Trophoblast cell (in vitro differentiated cells and primary cell): ENCODE results near the gene ZWINT.

Experiments used
- DNase-seq, 2 donors: peaks; one replicate each; pipeline ENCODE4 v3.0.0-alpha.2; 2016
- H2AFZ ChIP-seq: 2 replicates; pipeline ENCODE4 v1.6.1; 2013; ENCODE audit warnings: low read length, moderate library complexity, mild to moderate bottlenecking; ENCODE audit not compliant: insufficient read depth, poor library complexity
- H2AK5ac ChIP-seq: 2 replicates; pipeline ENCODE4 v1.6.1; 2013; ENCODE audit warnings: mild to moderate bottlenecking, low read length
- H2BK120ac ChIP-seq: 2 replicates; pipeline ENCODE4 v1.6.1; 2013; ENCODE audit warnings: low read length, mild to moderate bottlenecking, moderate library complexity; ENCODE audit not compliant: insufficient read depth, poor library complexity
- H2BK12ac ChIP-seq: 2 replicates; pipeline ENCODE4 v1.6.1; 2013; ENCODE audit warnings: mild to moderate bottlenecking, low read length, moderate library complexity
- H2BK5ac ChIP-seq: 2 replicates; pipeline ENCODE4 v1.6.1; 2013; ENCODE audit warnings: low read length, low read depth, moderate library complexity, mild to moderate bottlenecking; ENCODE audit not compliant: poor library complexity
- H3K14ac ChIP-seq: 2 replicates; pipeline ENCODE4 v1.6.1; 2013; ENCODE audit warnings: mild to moderate bottlenecking, low read length
- H3K18ac ChIP-seq: 2 replicates; pipeline ENCODE4 v1.6.1; 2013; ENCODE audit warnings: mild to moderate bottlenecking, low read length
- H3K23ac ChIP-seq: 2 replicates; pipeline ENCODE4 v1.6.1; 2013; ENCODE audit warnings: low read length
- H3K27ac ChIP-seq: 2 replicates; pipeline ENCODE4 v1.5.1; 2013; ENCODE audit warnings: low read depth, mild to moderate bottlenecking, inconsistent platforms, low read length, moderate library complexity
- H3K27me3 ChIP-seq: 2 replicates; pipeline ENCODE4 v1.6.1; 2013; ENCODE audit warnings: inconsistent platforms, mild to moderate bottlenecking, low read length, moderate library complexity; ENCODE audit not compliant: insufficient read depth
- H3K36me3 ChIP-seq, 2 experiments: 1 replicate in 1 of 2; 2 replicates in 1 of 2; pipeline ENCODE4 v1.6.1; 2013; ENCODE audit warnings: low read length in 2 of 2, mild to moderate bottlenecking in 2 of 2, moderate library complexity in 1 of 2; ENCODE audit not compliant: insufficient read depth in 2 of 2, control insufficient read depth in 1 of 2
- H3K4ac ChIP-seq: 2 replicates; pipeline ENCODE4 v1.6.1; 2013; ENCODE audit warnings: low read depth, mild to moderate bottlenecking, low read length, moderate library complexity
- H3K4me1 ChIP-seq, 2 experiments: 1 replicate in 1 of 2; 2 replicates in 1 of 2; pipeline ENCODE4 v1.6.1; 2013; ENCODE audit warnings: low read length in 2 of 2, mild to moderate bottlenecking in 2 of 2, moderate library complexity in 1 of 2; ENCODE audit not compliant: insufficient read depth in 2 of 2, control insufficient read depth in 1 of 2
- H3K4me2 ChIP-seq: 2 replicates; pipeline ENCODE4 v1.6.1; 2013; ENCODE audit warnings: inconsistent platforms, mild to moderate bottlenecking, low read length, moderate library complexity
- H3K4me3 ChIP-seq: 2 replicates; pipeline ENCODE4 v1.5.1; 2013; ENCODE audit warnings: mild to moderate bottlenecking, low read depth, low read length, inconsistent platforms
- H3K79me1 ChIP-seq: one replicate; pipeline ENCODE4 v1.6.1; 2013; ENCODE audit warnings: low read length
- H3K79me2 ChIP-seq: 2 replicates; pipeline ENCODE4 v1.6.1; 2013; ENCODE audit warnings: low read length, mild to moderate bottlenecking; ENCODE audit not compliant: control insufficient read depth, insufficient read depth, poor library complexity
- H3K9ac ChIP-seq: 2 replicates; pipeline ENCODE4 v1.6.1; 2013; ENCODE audit warnings: mild to moderate bottlenecking, low read length
- H3K9me3 ChIP-seq: 2 replicates; pipeline ENCODE4 v1.6.1; 2013; ENCODE audit warnings: low read depth, mild to moderate bottlenecking, control low read depth, inconsistent platforms, low read length; ENCODE audit not compliant: insufficient read depth
- H4K12ac ChIP-seq: 2 replicates; pipeline ENCODE4 v1.6.1; 2013; ENCODE audit warnings: low read depth, mild to moderate bottlenecking, low read length, moderate library complexity
- H4K8ac ChIP-seq: 2 replicates; pipeline ENCODE4 v1.6.1; 2013; ENCODE audit warnings: low read depth, mild to moderate bottlenecking, low read length, moderate library complexity
- H4K91ac ChIP-seq: one replicate; pipeline ENCODE4 v1.6.1; 2013; ENCODE audit warnings: low read depth, mild to moderate bottlenecking, low read length, moderate library complexity
- WGBS: extraction: QIAGEN DNeasy Blood & Tissue Kit; methylation state at CpG from one replicate; pipeline ENCODE4 v1.1.7; 2013; ENCODE audit warnings: missing lambda C conversion rate; ENCODE audit not compliant: insufficient read length, insufficient coverage; ENCODE audit errors: extremely low coverage; 5-methylcytosine and 5-hydroxymethylcytosine counted together

The ZWINT gene

DNA sequence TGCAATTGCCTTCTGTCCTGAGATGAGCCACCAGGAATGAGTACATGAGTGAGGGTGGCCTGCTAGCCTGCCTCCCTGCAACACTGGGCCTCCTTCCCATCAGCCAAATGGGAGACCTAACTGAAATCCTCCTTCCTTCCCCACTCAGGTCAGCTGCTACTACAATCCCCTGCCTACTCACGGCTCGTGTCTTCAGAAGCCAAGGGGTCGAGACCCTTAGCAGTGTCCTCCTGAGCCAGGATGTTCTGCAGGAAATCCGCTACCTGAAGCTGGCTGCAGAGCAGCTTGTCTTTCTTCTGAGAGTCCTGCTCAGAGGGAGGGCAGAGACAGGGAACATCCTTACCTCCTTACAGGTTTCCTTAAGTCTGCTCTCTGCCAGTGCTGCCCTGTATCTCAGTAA lies 1.2 kb downstream of the ZWINT start:
- H4K12ac ChIP-seq, result no peak overlapping the region
- H4K91ac ChIP-seq, result no peak overlapping the region
- H2AK5ac ChIP-seq, result no peak overlapping the region
- no peaks in the 10 kb centered on the region for H3K9me3 ChIP-seq
- H3K4ac ChIP-seq, result peak overlapping the region; percentile 10
- no peak overlapping the region for H2BK5ac ChIP-seq
- H4K8ac ChIP-seq, result peak overlapping the region; percentile 2
- no peak overlapping the region for H3K18ac ChIP-seq
- H3K23ac ChIP-seq, result no peak overlapping the region
- no peak overlapping the region for H3K14ac ChIP-seq
- no CpG with 5 or more reads among the region's 4 CpGs for WGBS
- H3K4me1 ChIP-seq, result peaks cover 7% of the 10 kb centered on the region in 2 experiments
- peaks cover 18 to 23% of the 10 kb centered on the region in 2 experiments for H3K36me3 ChIP-seq
- no peak overlapping the region for H3K9ac ChIP-seq
- no peak for DNase-seq
- no peak overlapping the region for H2BK12ac ChIP-seq
- no peak overlapping the region for H2AFZ ChIP-seq
- no peak overlapping the region for H2BK120ac ChIP-seq
- no peaks in the 10 kb centered on the region for H3K27me3 ChIP-seq
- H3K79me1 ChIP-seq, result peaks cover 3% of the 10 kb centered on the region
- no peak overlapping the region for H3K27ac ChIP-seq
- no peak overlapping the region for H3K4me3 ChIP-seq
- H3K4me2 ChIP-seq, result peak overlapping the region; percentile 67
- peaks cover 4% of the 10 kb centered on the region for H3K79me2 ChIP-seq

GRCh38 chr10:56357018-56357417 lies 4.0 kb downstream of the ZWINT start:
- H4K12ac ChIP-seq, result no peak overlapping the region
- H3K9ac ChIP-seq, result no peak overlapping the region
- no peak overlapping the region for H2AK5ac ChIP-seq
- H3K36me3 ChIP-seq, result peaks cover 19 to 23% of the 10 kb centered on the region in 2 experiments
- no peak overlapping the region for H4K91ac ChIP-seq
- H2BK5ac ChIP-seq, result no peak overlapping the region
- no peak overlapping the region for H3K4me3 ChIP-seq
- no peak overlapping the region for H2AFZ ChIP-seq
- H2BK120ac ChIP-seq, result no peak overlapping the region
- no peak overlapping the region for H2BK12ac ChIP-seq
- H3K18ac ChIP-seq, result no peak overlapping the region
- peaks cover 6 to 7% of the 10 kb centered on the region in 2 experiments for H3K4me1 ChIP-seq
- H3K27ac ChIP-seq, result no peak overlapping the region
- no peak overlapping the region for H3K4me2 ChIP-seq
- peaks cover 3% of the 10 kb centered on the region for H3K79me1 ChIP-seq
- no peaks in the 10 kb centered on the region for H3K27me3 ChIP-seq
- H3K14ac ChIP-seq, result no peak overlapping the region
- H3K23ac ChIP-seq, result no peak overlapping the region
- no peak overlapping the region for H4K8ac ChIP-seq
- peaks cover 4% of the 10 kb centered on the region for H3K79me2 ChIP-seq
- no peaks in the 10 kb centered on the region for H3K9me3 ChIP-seq
- no peak for DNase-seq
- H3K4ac ChIP-seq, result no peak overlapping the region

- Histone ChIP-seq H4K8ac (no peak overlapping the region), H3K4me1 (no peaks in the 10 kb centered on the region), H3K9ac (no peak overlapping the region), H3K23ac (no peak overlapping the region), H3K4me2 (no peak overlapping the region), H2AFZ (no peak overlapping the region), H3K9me3 (no peaks in the 10 kb centered on the region), H4K91ac (no peak overlapping the region), H3K79me2 (no peaks in the 10 kb centered on the region), H3K14ac (no peak overlapping the region), H3K4ac (no peak overlapping the region), H2BK120ac (no peak overlapping the region), H3K79me1 (no peaks in the 10 kb centered on the region), H3K27ac (no peak overlapping the region), H4K12ac (peak overlapping the region; percentile 62), H2BK5ac (no peak overlapping the region), H3K27me3 (no peaks in the 10 kb centered on the region), H2AK5ac (no peak overlapping the region), H3K4me3 (no peak overlapping the region), H3K18ac (no peak overlapping the region), H2BK12ac (no peak overlapping the region), H3K36me3 (peaks cover 0 to 2% of the 10 kb centered on the region in 2 experiments)
- no CpG with 5 or more reads among the region's 20 CpGs for WGBS
- DNase-seq, result no peak
Measured at GRCh38 chr10:56351909-56352630, 9.0 kb downstream of the ZWINT start.

GRCh38 chr10:56349611-56350010 lies 11.4 kb downstream of the ZWINT start:
- Histone ChIP-seq H2AK5ac (no peak overlapping the region), H3K23ac (no peak overlapping the region), H3K14ac (no peak overlapping the region), H3K9ac (no peak overlapping the region), H3K36me3 (peaks cover 0 to 2% of the 10 kb centered on the region in 2 experiments), H3K4me2 (no peak overlapping the region), H3K4me3 (no peak overlapping the region), H3K27ac (no peak overlapping the region), H3K4me1 (no peaks in the 10 kb centered on the region), H4K91ac (no peak overlapping the region), H2BK120ac (no peak overlapping the region), H4K8ac (no peak overlapping the region), H3K4ac (no peak overlapping the region), H3K18ac (no peak overlapping the region), H2BK5ac (no peak overlapping the region), H2BK12ac (no peak overlapping the region), H4K12ac (no peak overlapping the region), H2AFZ (no peak overlapping the region), H3K79me2 (no peaks in the 10 kb centered on the region), H3K9me3 (no peaks in the 10 kb centered on the region), H3K79me1 (no peaks in the 10 kb centered on the region), H3K27me3 (no peaks in the 10 kb centered on the region)
- WGBS, result no CpG with 5 or more reads among the region's 1 CpG
- no peak for DNase-seq
